GM18868 (cell line): ENCODE results near the gene SLC38A11.

ENCODE experiments used
- ATAC-seq: cut with Tn5 transposase; IDR thresholded peaks from one replicate; pipeline ENCODE4 v1.9.1; 2021; ENCODE audit warnings: mild to moderate bottlenecking, moderate library complexity; ENCODE audit not compliant: unreplicated experiment

Gene SLC38A11

DNA sequence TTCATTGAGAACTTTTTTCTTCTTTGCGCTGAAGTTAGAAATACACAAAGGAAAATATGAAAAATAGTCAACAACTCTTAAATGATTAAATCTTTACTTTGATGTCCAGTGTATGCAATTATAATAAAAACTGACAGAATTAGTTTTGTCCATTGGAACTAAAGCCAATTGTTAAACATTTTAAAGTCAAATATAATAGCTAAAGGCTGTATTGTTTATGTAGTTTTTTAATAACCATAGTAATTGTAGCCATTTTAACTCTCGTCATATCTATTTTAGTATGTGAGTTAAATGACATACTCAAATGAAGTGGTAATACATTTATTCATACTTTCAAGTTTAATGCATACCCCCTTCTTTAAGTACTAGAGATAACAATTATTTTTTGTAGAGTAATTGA lies 109.0 kb downstream of the SLC38A11 start:
- no peak for ATAC-seq
